IMR-90 (cell line): ENCODE results near the gene IRF2. TPM values are rescaled to one million over a fixed set of nuclear protein-coding genes. Genes with fewer than 3 reads are reported as not detected.

ENCODE experiments used
- ATAC-seq: fragments of 200-7000 bp; cut with Tn5 transposase; 2 replicates; pipeline ENCODE4 v1.9.1; 2020; ENCODE audit warnings: low read depth, mild to moderate bottlenecking, moderate library complexity
- BruUV-seq: library from RNA; stranded (reverse); fragments of 400-500 nt; replicated peaks from 2 replicates; lab custom pipeline; 2021; lab: Mats Ljungman, UMichigan
- CTCF ChIA-PET: fragments of 300-600 bp; formaldehyde crosslinking; extraction: SDS; loops from one replicate; lab custom pipeline; 2021; ENCODE audit warnings: antibody characterized with exemption; lab: Yijun Ruan, JAX
- POLR2A ChIA-PET: fragments of 300-600 bp; sonication (Branson Sonifier 250); formaldehyde crosslinking; loops from one replicate; lab custom pipeline; 2022; ENCODE audit warnings: antibody characterized with exemption; ENCODE audit not compliant: unreplicated experiment; lab: Charles Lee
- DNase-seq: peaks from one replicate; pipeline ENCODE4 v3.0.0; 2013
- H2AFZ ChIP-seq: replicated peaks from 2 replicates; pipeline ENCODE3; 2013; ENCODE audit warnings: low read length, mild to moderate bottlenecking; ENCODE audit not compliant: poor library complexity
- H2AK5ac ChIP-seq: 2 replicates; pipeline ENCODE4 v1.6.1; 2013; ENCODE audit warnings: low read depth, low read length, inconsistent platforms
- H2AK9ac ChIP-seq: replicated peaks from 2 replicates; pipeline ENCODE3; 2013; ENCODE audit warnings: mild to moderate bottlenecking, low read depth, low read length, moderate library complexity; ENCODE audit not compliant: poor library complexity
- H2BK120ac ChIP-seq: 2 replicates; pipeline ENCODE4 v1.6.1; 2013; ENCODE audit warnings: low read depth, low read length, inconsistent platforms
- H2BK15ac ChIP-seq: 3 replicates; pipeline ENCODE4 v1.6.1; 2013; ENCODE audit warnings: low read depth, low read length, inconsistent platforms
- H2BK20ac ChIP-seq: 2 replicates; pipeline ENCODE4 v1.6.1; 2013; ENCODE audit warnings: low read depth, mild to moderate bottlenecking, inconsistent platforms, low read length, moderate library complexity
- H2BK5ac ChIP-seq: 2 replicates; pipeline ENCODE4 v1.6.1; 2013; ENCODE audit warnings: mild to moderate bottlenecking, low read depth, low read length, inconsistent platforms; ENCODE audit not compliant: poor library complexity, severe bottlenecking
- H3K14ac ChIP-seq: replicated peaks from 2 replicates; pipeline ENCODE4 v1.6.1; 2013; ENCODE audit warnings: low read depth, low read length, inconsistent platforms
- H3K18ac ChIP-seq: 2 replicates; pipeline ENCODE4 v1.6.1; 2013; ENCODE audit warnings: low read depth, low read length, control low read depth
- H3K23ac ChIP-seq: 2 replicates; pipeline ENCODE4 v1.6.1; 2013; ENCODE audit warnings: low read depth, low read length, inconsistent platforms
- H3K27ac ChIP-seq: 2 replicates; pipeline ENCODE4 v1.5.1; 2013; ENCODE audit warnings: mild to moderate bottlenecking, control low read depth, low read length; ENCODE audit not compliant: insufficient read depth
- H3K27me3 ChIP-seq: 2 replicates; pipeline ENCODE4 v1.6.1; 2013; ENCODE audit warnings: low read length; ENCODE audit not compliant: control insufficient read depth, insufficient read depth
- H3K36me3 ChIP-seq: 2 replicates; pipeline ENCODE4 v1.6.1; 2013; ENCODE audit warnings: low read length, mixed read lengths; ENCODE audit not compliant: control insufficient read depth, insufficient read depth
- H3K4ac ChIP-seq: 2 replicates; pipeline ENCODE4 v1.6.1; 2013; ENCODE audit warnings: low read depth, low read length, inconsistent platforms
- H3K4me1 ChIP-seq: 2 replicates; pipeline ENCODE4 v1.6.1; 2013; ENCODE audit warnings: low read length, mixed read lengths; ENCODE audit not compliant: control insufficient read depth, insufficient read depth
- H3K4me2 ChIP-seq: 2 replicates; pipeline ENCODE4 v1.6.1; 2013; ENCODE audit warnings: low read depth, mild to moderate bottlenecking, control low read depth, low read length, moderate library complexity
- H3K4me3 ChIP-seq: 2 replicates; pipeline ENCODE4 v1.5.1; 2013; ENCODE audit warnings: low read depth, mild to moderate bottlenecking, control low read depth, low read length, moderate library complexity; ENCODE audit not compliant: insufficient read depth
- H3K56ac ChIP-seq: 2 replicates; pipeline ENCODE4 v1.6.1; 2013; ENCODE audit warnings: low read length, inconsistent platforms; ENCODE audit not compliant: insufficient read depth; ENCODE audit errors: extremely low read depth
- H3K79me1 ChIP-seq, 2 experiments: 2 replicates each; pipeline ENCODE4 v1.6.1; 2013; ENCODE audit warnings: low read length in 2 of 2, inconsistent platforms in 1 of 2, low read depth in 1 of 2
- H3K9ac ChIP-seq: 2 replicates; pipeline ENCODE4 v1.6.1; 2013; ENCODE audit warnings: low read depth, low read length, control low read depth
- H3K9me1 ChIP-seq: 2 replicates; pipeline ENCODE4 v1.6.1; 2013; ENCODE audit warnings: low read length, inconsistent platforms; ENCODE audit not compliant: insufficient read depth
- H3K9me3 ChIP-seq: 2 replicates; pipeline ENCODE4 v1.6.1; 2013; ENCODE audit warnings: low read length; ENCODE audit not compliant: control insufficient read depth, insufficient read depth
- H4K20me1 ChIP-seq: 2 replicates; pipeline ENCODE4 v1.6.1; 2013; ENCODE audit warnings: low read length, inconsistent platforms; ENCODE audit not compliant: insufficient read depth
- H4K5ac ChIP-seq: 2 replicates; pipeline ENCODE4 v1.6.1; 2013; ENCODE audit warnings: mild to moderate bottlenecking, low read depth, low read length, control low read depth
- H4K8ac ChIP-seq, 2 experiments: 2 replicates each; pipeline ENCODE4 v1.6.1; 2013; ENCODE audit warnings: low read depth in 2 of 2, low read length in 2 of 2, control low read depth in 1 of 2, inconsistent platforms in 1 of 2
- H4K91ac ChIP-seq: 2 replicates; pipeline ENCODE4 v1.6.1; 2013; ENCODE audit warnings: low read depth, low read length, inconsistent platforms; ENCODE audit not compliant: insufficient read depth
- BHLHE40 ChIP-seq: fragments of 150-350 bp; IDR thresholded peaks from 2 replicates; pipeline ENCODE4 v1.6.1; 2016; ENCODE audit warnings: mild to moderate bottlenecking, low read depth, low read length
- CEBPB ChIP-seq: IDR thresholded peaks from 2 replicates; pipeline ENCODE4 v1.6.1; 2012; ENCODE audit warnings: low read depth, low read length, improper control_type of control experiment
- CHD1 ChIP-seq: IDR thresholded peaks from 2 replicates; pipeline ENCODE4 v1.6.1; 2012; ENCODE audit warnings: low read depth, low read length, improper control_type of control experiment
- FOS ChIP-seq: fragments of 150-350 bp; IDR thresholded peaks from 2 replicates; pipeline ENCODE4 v1.6.1; 2016; ENCODE audit warnings: low read depth, low read length
- MAZ ChIP-seq: IDR thresholded peaks from 2 replicates; pipeline ENCODE4 v1.6.1; 2012; ENCODE audit warnings: low read depth, mild to moderate bottlenecking, low read length, improper control_type of control experiment, moderate library complexity, borderline replicate concordance
- MXI1 ChIP-seq: IDR thresholded peaks from 2 replicates; pipeline ENCODE4 v1.6.1; 2012; ENCODE audit warnings: low read depth, mild to moderate bottlenecking, low read length, moderate library complexity, borderline replicate concordance
- POLR2A ChIP-seq: IDR thresholded peaks from 2 replicates; pipeline ENCODE4 v1.6.1; 2012; ENCODE audit warnings: mild to moderate bottlenecking, low read depth, low read length
- SMC3 ChIP-seq: fragments of 150-350 bp; IDR thresholded peaks from 2 replicates; pipeline ENCODE4 v1.6.1; 2016; ENCODE audit warnings: low read depth, mild to moderate bottlenecking, antibody characterized with exemption, low read length, moderate library complexity
- WGBS, 2 experiments: methylation state at CpG; one replicate each; pipeline versions ENCODE4 v1.1.5 to v1.1.7; 2013; ENCODE audit warnings: missing lambda C conversion rate in 2 of 2; ENCODE audit not compliant: insufficient read length in 1 of 2; ENCODE audit errors: extremely low coverage in 2 of 2; 5-methylcytosine and 5-hydroxymethylcytosine counted together
- dilution Hi-C: fragments of 300-500 bp; cut with HindIII; formaldehyde crosslinking; loops from one replicate; pipeline ENCODE4 v1.14.3; 2018; ENCODE audit warnings: low sequenced_read_pairs; ENCODE audit not compliant: unreplicated experiment
- in situ Hi-C: fragments of 300-500 bp; cut with MboI; formaldehyde crosslinking; loops from 3 replicates; pipeline ENCODE4 v1.14.3; 2019; ENCODE audit warnings: low sequenced_read_pairs, inconsistent platforms, mixed read lengths
- intact Hi-C: fragments of 100-400 bp; cut with micrococcal nuclease; formaldehyde crosslinking; loops from 2 replicates; pipeline ENCODE4 v1.10.0; 2022
- polyA plus RNA-seq, 3 experiments: library from polyadenylated mRNA; depleted of rRNA; stranded (reverse); fragments of >200 nt; gene quantifications; 2 replicates each; pipeline ENCODE4 v1.2.3, GENCODE V29; 2012; ENCODE audit warnings: low replicate concordance in 1 of 3
- total RNA-seq: library from RNA; depleted of rRNA; stranded (reverse); fragments of >200 nt; gene quantifications from 2 replicates; pipeline ENCODE4 v1.2.3, GENCODE V29; 2012
- TF ChIP-seq, protein P1 (sequence below): fragments of 150-350 bp; IDR thresholded peaks from 2 replicates; pipeline ENCODE4 v1.6.1; 2016; ENCODE audit warnings: low read depth, mild to moderate bottlenecking, low read length, moderate library complexity, borderline replicate concordance
- TF ChIP-seq, protein P2 (sequence below): conservative IDR thresholded peaks from 2 replicates; pipeline ENCODE4 v1.5.1; 2012; ENCODE audit warnings: mild to moderate bottlenecking, low read depth, low read length, improper control_type of control experiment

The IRF2 gene
- total and polyA plus RNA-seq, 2 of the 4 experiments (the other 2 are of a cell fraction): 16.5 to 21.9 TPM

DNA sequence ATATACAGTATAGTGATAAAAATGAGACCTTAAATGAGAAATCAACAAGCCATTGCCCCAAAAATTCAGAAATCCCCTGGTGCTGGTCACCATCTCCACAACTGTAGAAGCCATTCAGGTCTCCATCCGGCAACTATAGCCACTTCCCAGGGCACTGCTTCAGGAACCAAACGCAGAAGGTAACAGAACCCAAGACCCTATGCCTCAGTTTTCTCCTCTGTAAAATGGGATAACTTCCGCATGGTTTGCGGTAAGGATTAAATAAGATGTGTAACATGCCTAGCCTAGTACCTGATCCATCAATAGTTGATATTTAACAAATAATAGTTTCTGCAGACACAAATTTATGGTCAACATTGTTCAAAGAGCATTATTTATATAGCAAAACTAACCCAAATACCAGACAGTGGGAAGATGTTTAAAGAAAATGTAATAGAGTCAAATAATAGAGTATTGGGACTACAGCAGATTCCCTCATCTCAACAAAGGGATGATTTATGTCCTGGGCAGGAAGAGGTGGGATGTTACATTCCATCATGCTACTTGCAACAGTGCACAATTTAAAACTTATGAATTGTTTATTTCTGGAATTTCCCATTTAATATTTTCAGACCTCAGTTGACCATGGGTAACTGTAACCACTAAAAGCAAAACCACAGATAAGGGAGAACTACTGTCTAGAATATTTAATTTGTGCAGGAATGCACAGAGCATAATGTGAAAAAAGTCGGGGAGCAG is 30.0 kb downstream of the IRF2 start:
- H2BK20ac ChIP-seq: no peak overlapping the region
- H3K4me2 ChIP-seq: no peak overlapping the region
- H4K5ac ChIP-seq: no peak overlapping the region
- no peak overlapping the region for H2AFZ ChIP-seq
- H4K20me1 ChIP-seq: peaks cover 42% of the 10 kb centered on the region
- no peak overlapping the region for H3K4ac ChIP-seq
- no peak overlapping the region for H3K4me3 ChIP-seq
- dilution Hi-C loops (no loop called here), in situ Hi-C loops (no loop called here), intact Hi-C loops (no loop called here)
- 100% methylated on average over 1 of the region's 5 CpGs; no CpG with 5 or more reads in 1 of the 2 experiments for WGBS, 2 experiments
- H3K4me1 ChIP-seq: peaks cover 30% of the 10 kb centered on the region
- no peak overlapping the region for H3K18ac ChIP-seq
- H3K79me1 ChIP-seq: peaks cover 51 to 86% of the 10 kb centered on the region in 2 experiments
- no TSS peak for BruUV-seq
- no peaks in the 10 kb centered on the region for H3K36me3 ChIP-seq
- POLR2A ChIA-PET: no interaction called here
- peaks cover 26% of the 10 kb centered on the region for H3K9me1 ChIP-seq
- H4K91ac ChIP-seq: no peak overlapping the region
- H3K27me3 ChIP-seq: no peaks in the 10 kb centered on the region
- H2BK15ac ChIP-seq: no peak overlapping the region; the same call in 2 of the 3 replicates
- H3K9ac ChIP-seq: no peak overlapping the region
- H3K27ac ChIP-seq: no peak overlapping the region
- H2BK5ac ChIP-seq: no peak overlapping the region
- no peak overlapping the region for H3K56ac ChIP-seq
- DNase-seq (peak; percentile 66), ATAC-seq (no peak)
- no peak overlapping the region for H2BK120ac ChIP-seq
- H4K8ac ChIP-seq: no peak overlapping the region
- H2AK5ac ChIP-seq: no peak overlapping the region
- no peak overlapping the region for H3K14ac ChIP-seq
- no peak overlapping the region for H2AK9ac ChIP-seq
- 0 out of 2 replicates have a peak overlapping the region, but pooled peaks have one; percentile 27 for H3K23ac ChIP-seq
- CTCF ChIA-PET: no interaction called here
- TF ChIP-seq CHD1: no peak
- TF ChIP-seq MAZ: no peak
- TF ChIP-seq, protein P1, sequence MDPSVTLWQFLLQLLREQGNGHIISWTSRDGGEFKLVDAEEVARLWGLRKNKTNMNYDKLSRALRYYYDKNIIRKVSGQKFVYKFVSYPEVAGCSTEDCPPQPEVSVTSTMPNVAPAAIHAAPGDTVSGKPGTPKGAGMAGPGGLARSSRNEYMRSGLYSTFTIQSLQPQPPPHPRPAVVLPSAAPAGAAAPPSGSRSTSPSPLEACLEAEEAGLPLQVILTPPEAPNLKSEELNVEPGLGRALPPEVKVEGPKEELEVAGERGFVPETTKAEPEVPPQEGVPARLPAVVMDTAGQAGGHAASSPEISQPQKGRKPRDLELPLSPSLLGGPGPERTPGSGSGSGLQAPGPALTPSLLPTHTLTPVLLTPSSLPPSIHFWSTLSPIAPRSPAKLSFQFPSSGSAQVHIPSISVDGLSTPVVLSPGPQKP: no peak
- TF ChIP-seq BHLHE40: no peak
- TF ChIP-seq CEBPB: no peak
- no peak for TF ChIP-seq SMC3
- TF ChIP-seq MXI1: no peak
- no peak for TF ChIP-seq FOS
- TF ChIP-seq, protein P2, sequence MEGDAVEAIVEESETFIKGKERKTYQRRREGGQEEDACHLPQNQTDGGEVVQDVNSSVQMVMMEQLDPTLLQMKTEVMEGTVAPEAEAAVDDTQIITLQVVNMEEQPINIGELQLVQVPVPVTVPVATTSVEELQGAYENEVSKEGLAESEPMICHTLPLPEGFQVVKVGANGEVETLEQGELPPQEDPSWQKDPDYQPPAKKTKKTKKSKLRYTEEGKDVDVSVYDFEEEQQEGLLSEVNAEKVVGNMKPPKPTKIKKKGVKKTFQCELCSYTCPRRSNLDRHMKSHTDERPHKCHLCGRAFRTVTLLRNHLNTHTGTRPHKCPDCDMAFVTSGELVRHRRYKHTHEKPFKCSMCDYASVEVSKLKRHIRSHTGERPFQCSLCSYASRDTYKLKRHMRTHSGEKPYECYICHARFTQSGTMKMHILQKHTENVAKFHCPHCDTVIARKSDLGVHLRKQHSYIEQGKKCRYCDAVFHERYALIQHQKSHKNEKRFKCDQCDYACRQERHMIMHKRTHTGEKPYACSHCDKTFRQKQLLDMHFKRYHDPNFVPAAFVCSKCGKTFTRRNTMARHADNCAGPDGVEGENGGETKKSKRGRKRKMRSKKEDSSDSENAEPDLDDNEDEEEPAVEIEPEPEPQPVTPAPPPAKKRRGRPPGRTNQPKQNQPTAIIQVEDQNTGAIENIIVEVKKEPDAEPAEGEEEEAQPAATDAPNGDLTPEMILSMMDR: no peak
- TF ChIP-seq POLR2A: no peak
- H3K9me3 ChIP-seq: no peaks in the 10 kb centered on the region
